NCI-H2227 (cell line): Measurements from ENCODE around the gene MTIF2.
"Not testable (repeated sequence)": the region's sequence is repeated elsewhere in the genome, so short reads cannot be mapped to it uniquely, and the experiment has no call there.

Experiments
- DNase-seq: peaks from one replicate; lab custom pipeline; 2025; ENCODE audit not compliant: unreplicated experiment; lab: John Stamatoyannopoulos, UW

Gene MTIF2

DNA sequence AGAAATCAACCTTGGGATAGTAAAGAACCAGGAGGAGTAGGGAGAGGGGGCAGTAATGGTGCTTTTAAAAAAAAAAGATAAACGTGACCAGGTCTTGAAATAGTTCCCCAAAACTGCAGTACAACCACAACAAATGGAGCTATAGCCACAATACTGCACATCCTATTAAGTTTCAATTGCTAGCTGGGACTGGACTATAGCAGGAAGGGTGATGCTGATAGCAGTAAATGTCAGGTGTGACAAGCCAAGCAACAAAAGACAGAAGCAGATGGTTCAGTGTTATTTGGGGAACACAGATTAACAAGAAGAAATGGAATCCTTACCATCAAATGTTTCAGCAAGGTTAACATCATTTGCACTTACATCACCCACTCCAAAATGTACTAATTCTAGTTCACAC, 26.4 kb downstream of the MTIF2 start:
- DNase-seq: no peak

DNA sequence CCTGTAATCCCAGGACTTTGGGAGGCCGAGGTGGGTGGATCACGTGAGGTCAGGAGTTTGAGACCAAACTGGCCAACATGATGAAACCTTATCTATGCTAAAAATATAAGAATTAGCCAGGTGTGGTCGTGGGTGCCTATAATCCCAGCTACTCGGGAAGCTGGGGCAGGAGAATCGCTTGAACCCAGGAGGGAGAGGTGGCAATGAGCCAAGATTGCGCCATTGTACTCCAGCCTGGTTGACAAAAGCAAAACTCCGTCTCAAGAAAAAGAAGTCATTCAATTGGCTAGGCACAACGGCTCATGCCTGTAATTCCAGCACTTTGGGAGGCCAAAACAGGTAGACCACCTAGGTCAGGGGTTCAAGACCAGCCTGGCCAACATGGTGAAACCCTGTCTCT, 27.4 kb downstream of the MTIF2 start:
- not testable (repeated sequence) for DNase-seq

DNA sequence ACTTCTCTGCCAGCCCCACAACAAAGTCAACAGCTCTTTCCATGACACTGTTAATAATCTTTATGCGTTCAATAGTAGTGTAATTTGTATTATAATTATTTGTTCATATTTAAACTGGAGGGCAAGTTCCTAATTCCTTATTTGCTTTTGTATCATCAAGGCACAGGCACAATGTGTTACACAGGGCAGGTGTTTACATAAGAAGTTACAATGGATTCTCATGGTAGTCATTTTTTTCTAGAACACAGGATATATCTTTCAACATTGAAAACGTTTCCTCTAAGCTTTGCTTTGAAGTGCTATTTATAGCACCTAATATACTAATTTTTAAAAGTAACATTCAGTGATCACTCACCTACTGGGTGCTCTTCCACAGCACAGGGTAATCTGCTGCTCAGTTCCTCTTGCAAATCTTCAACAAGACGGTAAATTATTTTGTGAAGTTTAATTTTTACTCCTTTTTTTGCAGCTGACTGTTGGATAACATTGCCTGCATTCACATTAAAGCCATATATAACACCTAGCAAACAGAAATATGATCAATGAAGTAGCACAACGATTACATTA, 29.3 kb downstream of the MTIF2 start:
- DNase-seq: no peak

DNA sequence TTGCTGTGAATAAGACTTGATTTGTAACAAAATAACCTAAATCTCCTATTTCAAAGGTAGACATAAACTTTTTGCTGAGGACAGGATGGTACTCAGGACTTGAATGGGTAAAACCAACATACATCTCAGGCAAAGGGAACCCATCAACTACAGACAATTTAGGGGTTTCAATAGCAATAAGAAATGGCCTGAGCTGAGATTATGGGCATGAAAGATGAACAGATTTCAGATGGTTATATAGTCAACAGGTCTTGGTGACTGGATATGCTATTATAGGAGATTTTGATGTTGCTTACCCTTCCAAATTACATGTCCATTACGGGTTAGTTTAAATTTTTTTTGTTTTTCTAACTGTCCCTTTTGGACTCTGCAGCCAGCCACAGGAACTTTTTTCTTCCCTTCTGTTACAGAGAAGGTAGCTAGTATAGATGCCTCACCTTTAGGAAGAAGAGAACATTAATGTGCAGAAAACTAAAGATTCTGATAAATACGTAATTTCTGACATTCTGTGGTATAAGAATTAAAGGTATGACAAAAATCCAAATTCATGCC, 32.0 kb downstream of the MTIF2 start:
- DNase-seq: no peak

DNA sequence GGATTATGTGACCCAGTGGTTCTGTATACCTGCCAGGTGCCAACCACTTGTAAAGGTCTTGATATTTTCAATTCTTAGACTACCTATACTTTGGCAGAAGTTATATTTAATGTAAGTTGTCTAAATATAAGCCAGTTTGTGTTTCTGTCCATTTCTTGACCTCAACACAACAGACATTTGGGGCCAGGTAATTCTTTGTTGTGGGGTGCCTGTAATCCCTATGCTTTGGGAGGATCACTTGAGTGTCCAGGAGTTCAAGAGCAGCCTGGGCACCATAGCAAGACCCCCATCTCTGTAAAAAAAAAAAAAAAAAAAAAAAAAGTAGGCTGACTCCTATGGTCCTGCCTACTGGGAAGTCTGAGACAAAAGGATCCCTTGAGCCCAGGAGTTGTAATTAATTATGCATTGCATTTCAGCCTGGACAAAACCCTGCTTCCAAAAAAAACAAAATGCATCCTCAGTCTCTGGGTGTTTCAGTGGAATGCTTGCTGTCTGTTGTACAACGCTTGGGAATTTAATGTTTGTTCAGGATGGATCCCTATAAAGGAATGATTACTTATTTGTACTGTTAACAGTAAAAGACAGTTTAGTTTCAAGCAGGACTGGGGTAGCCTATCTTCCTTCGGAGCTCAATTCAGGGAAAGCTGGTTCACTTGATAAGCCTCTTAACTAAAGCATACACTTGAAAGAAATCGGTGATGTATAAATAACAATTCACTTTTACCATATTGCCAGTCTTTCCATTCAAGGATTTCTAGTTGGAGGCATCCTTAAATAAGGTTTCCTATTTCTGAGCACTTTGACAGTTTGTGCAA, 33.1 kb downstream of the MTIF2 start:
- DNase-seq: no peak

DNA sequence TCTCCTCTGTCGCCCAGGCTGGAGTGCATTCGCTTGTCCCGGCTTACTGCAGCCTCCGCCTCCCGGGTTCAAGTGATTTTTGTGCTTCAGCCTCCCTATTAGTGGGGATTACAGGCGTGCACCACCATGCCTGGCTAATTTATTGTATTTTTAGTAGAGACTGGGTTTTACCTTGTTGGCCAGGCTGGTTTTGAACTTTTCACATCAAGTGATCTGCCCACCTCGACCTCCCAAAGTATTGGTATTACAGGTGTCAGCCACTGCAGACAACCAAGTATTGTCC, 35.4 kb downstream of the MTIF2 start:
- no peak for DNase-seq

DNA sequence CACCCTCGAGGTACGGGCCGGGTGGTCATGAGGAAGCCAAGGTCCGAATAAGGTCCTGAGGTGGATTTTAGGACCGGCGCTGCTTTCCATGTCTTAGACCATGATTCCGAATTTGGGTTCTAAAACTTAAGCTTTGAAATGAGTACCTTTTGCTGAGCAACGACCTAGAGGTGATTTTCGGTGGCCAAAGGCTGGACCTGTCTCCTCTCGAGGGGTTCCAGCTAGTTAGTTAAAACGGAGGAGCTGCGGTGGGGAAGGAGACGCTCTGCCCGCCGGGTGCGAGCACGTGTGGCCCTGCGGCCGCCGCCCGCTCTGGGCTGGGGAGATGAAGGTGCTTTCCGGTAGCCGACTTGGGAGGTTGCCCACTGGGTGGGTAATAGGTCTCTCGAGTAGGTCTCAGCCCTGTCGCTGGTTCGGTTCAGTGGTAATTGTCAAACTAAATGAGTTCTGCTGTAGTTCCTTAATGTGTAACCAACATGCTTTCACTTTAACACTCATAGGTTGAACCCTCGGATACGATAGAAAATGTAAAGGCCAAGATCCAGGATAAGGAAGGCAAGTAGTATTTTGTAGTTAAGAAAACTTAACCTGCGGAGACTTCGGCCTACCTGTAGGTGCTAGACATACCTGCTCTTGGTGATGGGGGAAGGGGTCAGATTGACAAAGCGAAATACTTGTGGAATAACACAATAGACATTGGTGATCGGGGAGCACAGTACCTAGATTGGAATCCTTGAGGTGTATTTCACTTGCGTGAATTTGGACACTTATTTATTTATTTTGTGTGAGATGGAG, 36.0 kb downstream of the MTIF2 start:
- peak; percentile 42 for DNase-seq

DNA sequence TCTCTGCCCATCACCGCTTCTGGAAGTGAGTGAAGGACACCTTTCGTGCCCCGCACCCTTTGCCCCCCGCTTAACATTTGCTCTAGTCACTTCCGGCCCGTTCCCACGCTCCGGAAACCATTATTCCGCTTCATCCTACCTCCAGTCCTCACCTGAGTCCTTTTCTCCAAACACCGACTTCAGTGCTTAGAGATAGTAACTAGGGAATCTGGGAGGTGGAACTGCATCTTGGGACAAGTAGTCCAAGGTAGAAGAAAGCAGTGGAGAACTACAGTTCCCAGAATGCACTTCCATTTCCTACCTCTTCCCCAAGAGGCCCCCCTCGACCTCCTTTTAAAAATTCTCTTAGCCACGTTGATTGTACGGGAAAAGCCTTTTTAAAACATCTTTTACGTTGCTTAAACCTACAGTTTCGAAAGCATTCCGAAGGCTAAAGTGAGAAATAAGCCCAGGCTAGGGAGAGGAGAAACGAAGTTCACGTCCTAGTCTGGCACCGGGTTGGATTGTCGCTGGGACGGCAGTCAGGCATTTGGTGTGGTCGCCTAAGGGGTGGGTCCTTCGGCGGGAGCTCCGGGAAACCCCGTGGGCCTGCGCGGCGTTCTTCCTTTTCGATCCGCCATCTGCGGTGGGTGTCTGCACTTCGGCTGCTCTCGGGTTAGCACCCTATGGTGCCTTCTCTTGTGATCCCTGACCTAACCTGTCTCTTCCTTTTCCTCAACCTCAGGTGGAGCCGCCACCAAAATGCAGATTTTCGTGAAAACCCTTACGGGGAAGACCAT, 36.8 kb downstream of the MTIF2 start, which contains the start of the genes CLHC1 and RPS27A:
Gene CLHC1, minus strand, starts transcription at position 210 of the 779 bp plus-strand sequence. CDS start 9,882 bp downstream, outside the sequence.
Gene RPS27A, plus strand, starts transcription at position 605 of the 779 bp plus-strand sequence. Its CDS starts 137 bp downstream, at position 742.
- peak; percentile 94 for DNase-seq

DNA sequence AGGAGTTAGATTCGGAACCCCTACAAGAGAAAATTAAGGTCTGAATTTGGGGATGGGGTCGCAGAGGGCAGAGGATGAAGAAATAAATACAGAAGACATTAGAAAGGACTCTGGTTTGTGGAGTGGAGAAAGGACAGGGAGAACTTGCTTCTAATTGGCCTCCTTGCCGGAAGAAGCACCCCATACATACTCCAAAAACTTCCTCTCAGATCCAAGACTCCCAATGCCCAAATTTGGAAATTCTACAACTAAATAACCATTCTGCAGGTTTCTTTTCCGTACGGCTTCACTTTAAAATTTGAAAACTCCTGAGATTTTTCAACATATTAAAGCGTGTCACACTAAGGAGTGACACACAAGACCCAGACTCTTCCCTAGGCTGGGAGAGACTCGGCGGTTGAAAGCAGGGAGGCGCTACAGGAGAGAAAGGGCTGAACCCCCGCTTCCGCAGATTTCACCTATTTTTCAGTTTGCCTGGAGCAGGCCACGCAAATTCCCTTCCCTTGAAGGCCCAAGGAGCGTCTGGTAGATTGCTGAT, 37.4 kb downstream of the MTIF2 start:
- no peak for DNase-seq

DNA sequence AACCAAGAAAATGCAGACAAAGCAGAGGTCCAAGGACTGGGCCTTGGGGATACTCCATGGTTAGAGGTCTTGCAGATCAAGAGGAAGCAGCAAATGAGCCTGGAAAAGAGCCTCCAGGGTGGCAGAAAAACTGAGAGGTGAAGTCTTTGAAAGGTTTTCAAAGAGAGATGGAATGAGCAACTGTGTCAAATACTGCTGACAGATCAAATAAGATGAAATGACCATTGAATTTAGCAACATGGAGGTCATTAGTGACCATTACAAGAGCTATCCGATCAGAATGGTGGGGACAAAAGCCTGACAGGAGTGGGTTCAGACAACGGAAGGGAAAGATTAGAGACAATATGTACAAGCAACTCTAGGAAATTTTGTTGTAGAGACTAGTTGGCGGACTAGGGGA, 38.5 kb downstream of the MTIF2 start:
- no peak for DNase-seq

DNA sequence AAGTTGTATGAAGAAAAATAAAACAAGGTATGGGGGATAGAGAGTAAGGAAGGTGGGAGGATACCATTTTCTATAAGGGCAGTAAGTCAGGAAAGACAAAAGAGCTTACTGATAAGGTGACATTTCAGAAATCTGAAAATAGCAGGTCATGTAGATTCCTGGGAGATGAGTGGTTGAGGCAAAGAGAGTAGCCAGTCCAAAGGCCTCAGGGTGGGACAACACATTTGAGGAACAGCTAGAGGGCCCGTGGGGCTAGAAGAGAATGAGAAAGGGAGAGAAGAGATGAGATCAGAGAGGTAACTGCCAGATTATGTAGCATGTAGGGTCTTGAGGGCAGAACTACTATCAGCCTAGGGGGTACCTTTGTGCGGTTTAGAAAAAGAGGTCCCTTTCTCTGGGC, 39.8 kb downstream of the MTIF2 start:
- DNase-seq: no peak

DNA sequence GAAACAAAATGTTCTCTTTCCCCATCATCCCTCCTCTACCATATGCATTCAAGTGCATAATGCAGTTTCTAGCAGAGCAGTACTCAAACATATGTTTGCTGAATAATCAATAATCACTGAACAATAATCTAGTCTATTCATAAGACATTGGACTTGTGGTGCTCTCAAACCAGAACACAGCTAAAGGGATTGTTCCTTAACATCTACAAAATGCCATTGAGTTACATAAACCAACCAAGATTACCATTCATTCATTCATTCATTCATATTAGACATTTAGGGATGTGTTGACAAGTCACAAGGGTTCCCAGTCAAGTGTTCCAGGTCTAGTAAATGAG, 40.8 kb downstream of the MTIF2 start:
- DNase-seq: no peak

DNA sequence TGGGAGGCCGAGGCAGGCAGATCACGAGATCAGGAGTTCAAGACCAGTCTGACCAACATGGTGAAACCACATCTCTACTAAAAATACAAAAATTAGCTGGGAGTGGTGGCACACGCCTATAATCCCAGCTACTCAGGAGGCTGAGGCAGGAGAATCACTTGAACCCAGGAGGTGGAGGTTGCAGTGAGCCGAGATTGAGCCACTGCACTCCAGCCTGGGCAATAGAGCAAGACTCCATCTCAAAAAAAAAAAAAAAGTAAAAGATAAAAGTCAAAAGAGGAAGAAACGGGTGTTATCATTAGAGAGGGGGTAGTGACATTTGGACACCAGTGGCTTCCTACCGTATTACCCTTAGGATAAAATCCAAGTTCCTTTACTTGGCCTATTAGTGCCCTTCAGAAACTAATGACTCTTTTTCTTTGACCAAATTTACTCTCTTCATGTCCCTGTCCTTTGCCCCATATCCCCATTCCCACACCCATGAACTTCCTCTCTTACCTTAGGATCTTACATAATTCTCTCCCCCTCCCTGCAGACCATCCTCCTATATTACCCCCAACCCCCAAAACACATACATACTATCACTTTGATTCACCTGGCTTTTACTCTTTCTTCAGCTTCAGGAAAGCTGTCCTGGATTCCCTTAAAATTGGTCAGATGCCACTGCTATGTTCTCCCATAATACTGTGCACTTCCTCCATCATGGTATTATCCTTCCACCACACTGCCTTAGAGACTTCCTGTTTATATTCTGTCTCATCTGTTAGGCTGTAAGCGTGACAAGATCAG, 41.4 kb downstream of the MTIF2 start:
- not testable (repeated sequence) for DNase-seq

DNA sequence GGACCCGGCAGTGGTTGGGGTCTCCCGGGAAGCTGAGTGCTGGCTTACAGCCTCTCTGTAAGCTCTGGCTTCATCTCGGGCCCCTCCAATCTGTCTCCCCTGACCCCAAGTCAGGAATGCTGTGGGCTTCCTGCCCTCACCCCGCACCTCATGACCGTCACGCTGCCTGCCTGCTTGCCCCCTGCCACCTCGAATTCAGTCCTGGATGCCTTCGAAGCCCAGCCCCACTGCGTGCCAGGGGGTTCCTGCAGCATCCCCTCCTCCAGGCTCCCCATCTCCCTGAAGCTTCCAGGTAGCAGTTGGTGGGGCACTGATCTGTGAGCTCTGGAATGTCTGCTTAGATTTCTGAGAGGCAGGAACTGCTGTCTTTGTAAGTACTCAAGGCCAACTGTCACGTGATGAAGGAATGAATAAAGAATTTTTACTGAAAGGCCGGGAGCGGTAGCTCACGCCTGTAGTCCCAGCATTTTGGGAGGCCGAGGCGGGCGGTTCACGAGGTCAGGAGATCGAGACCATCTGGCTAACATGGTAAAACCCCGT, 43.5 kb downstream of the MTIF2 start:
- DNase-seq: no peak

DNA sequence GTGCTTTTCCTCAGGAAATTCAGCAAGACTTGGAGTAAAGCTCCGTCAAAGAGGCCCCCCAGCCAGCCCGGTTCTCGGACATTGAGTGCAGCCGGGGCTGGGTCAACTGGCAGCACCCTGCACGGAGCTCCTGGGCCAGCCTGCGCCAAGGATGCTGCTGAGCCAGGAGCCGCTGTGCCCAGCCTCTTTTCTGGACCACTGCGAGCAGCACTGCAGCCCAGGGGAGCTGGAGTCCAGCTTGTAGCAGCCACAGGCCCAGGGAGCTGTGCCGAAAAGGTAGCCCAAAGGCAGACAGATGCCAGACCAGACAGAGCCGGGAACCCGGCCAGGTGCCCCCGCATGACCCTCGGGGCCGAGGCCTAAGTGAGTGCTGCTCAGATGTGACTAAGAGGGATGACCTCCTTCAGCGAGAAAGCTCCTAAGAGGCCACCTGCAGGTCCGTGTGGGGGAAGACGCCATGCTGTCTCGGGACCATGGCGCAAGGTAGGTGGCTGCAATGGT, 44.2 kb downstream of the MTIF2 start:
- DNase-seq: no peak

DNA sequence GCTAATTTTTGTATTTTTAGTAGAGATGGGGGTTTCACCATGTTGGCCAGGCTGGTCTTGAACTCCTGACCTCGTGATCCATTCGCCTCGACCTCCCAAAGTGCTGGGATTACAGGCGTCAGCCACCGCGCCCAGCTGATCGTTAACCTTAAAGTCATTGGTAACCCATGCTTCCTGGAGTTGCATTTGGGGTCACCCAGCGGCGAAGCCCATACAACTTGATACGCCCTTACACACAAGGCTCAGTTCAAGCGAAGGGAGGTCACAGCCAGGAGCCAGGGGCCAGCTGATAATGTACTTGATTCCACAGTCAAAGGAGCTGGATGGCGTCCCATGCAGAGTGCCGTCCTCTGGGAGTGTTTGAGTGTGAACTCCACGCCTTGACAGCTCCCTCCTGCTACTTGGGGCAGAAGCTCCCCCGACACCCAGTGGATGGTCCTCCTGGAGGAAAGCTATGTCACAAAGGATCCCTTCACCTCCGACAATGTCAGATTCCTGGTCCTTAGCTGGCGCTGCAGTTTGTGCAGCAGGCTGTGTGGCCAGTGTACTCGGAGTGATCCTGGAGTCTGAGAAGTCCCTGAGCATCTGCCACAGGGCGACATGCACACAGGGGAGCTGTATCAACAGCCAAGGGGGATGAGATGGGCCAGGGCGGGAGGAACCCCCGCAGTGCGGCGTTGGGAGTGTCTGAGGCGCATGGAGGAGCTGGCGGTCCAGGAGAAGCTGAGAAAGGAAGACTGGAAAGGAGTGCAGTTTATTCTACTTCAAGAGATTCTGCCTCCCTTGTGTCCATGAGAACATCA, 44.9 kb downstream of the MTIF2 start:
- no peak for DNase-seq

DNA sequence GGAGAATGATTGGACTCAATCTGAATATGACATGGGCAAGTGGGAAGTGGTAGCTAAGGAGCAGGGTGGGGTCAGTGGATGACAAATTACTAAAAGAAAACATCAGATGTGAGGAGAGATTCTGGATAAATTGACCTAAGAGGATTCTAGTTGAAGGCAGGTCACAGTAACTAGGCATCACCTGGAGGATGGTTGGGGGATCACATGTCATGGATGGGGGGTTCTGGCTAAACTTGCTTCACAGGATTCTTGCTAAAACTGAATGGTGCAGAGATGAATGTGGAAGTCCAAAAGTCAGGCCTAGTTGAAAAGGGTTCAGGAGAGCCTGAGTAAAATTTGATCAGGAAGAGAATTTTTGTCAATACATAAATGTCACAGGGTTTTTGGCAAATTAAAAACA, 55.2 kb downstream of the MTIF2 start:
- DNase-seq: no peak

DNA sequence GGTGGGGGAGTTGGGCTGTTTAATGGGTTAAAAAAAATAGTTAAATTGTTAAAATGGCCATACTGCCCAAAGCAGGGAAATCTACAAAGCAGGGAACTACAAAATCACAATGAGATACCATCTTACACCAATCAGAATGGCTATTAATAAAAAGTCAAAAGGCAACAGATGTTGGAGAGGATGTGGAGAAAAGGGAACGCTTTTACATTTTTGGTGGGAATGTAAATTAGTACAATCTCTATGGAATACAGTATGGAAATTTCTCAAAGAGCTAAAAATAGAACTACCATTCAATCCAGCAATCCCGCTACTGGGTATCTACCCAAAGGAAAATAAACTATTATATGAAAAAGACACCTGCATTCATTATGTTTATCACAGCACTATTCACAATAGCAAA, 64.1 kb downstream of the MTIF2 start:
- no peak for DNase-seq

DNA sequence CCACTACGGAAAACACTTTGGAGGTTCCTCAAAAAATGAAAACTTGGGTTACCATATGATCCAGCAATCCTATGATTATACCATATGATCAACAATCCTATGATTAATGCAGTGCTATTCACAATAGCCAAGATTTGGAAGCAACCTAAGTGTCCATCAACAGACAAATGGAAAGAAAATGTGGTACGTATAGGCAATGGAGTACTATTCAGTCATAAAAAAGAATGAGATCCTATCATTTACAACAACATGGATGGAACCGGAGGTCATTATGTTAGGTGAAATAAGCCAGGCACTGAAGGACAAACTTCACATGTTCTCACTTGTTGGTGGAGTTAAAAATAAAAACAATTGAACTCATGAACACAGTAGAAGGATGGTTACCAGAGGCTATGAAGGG, 64.5 kb downstream of the MTIF2 start:
- DNase-seq: no peak
